ENCODE data around the gene OR13C8. TPM values are rescaled to one million over a fixed set of nuclear protein-coding genes. Genes with fewer than 3 reads are reported as not detected.
"Not testable (repeated sequence)": the region's sequence is repeated elsewhere in the genome, so short reads cannot be mapped to it uniquely, and the experiment has no call there.

OR13C8 gene
- polyA plus RNA-seq, 1 of the 3 experiments (the other 2 are of a cell fraction): not detected

GRCh38 chr9:104604801-104605200 lies 35.8 kb downstream of the OR13C8 start:
- Histone ChIP-seq H3F3A (replicated peaks; ENCODE audit: insufficient read depth) (no peaks in the 10 kb centered on the region), H3K9me3 (no peaks in the 10 kb centered on the region), H3K4me1 (ENCODE audit: control insufficient read depth in 1 of 2, insufficient read depth in 2 of 2, low read depth in 1 of 2, low read length in 1 of 2) (no peaks in the 10 kb centered on the region), H3K9ac (no peak overlapping the region), H3K27me3 (ENCODE audit: insufficient read depth) (no peaks in the 10 kb centered on the region), H2AFZ (ENCODE audit: low read depth) (no peak overlapping the region), H3K79me2 (ENCODE audit: insufficient read depth) (no peaks in the 10 kb centered on the region), H3K4me3 (ENCODE audit: low read depth in 2 of 2, low read length in 1 of 2) (no peak overlapping the region), H3K9me2 (no peaks in the 10 kb centered on the region), H3K4me2 (no peak overlapping the region), H3K36me3 (replicated peaks in 1 of 2; ENCODE audit: control insufficient read depth in 1 of 2, insufficient read depth in 2 of 2, low read length in 1 of 2) (no peaks in the 10 kb centered on the region), H3K27ac (ENCODE audit: low read depth in 2 of 2, low read length in 1 of 2) (no peak overlapping the region), H4K20me1 (ENCODE audit: insufficient read depth) (no peaks in the 10 kb centered on the region)
- POLR2A ChIA-PET: no interaction called here
- no peak for DNase-seq
- 16% methylated on average over 3 of the region's 3 CpGs for WGBS (ENCODE audit: low lambda C conversion rate)
- no peak for TF ChIP-seq TEAD4 (IDR thresholded peaks at IDR 0.05; ENCODE audit: borderline replicate concordance, insufficient read depth)
- no peak for TF ChIP-seq CHD2 (IDR thresholded peaks at IDR 0.05; ENCODE audit: low read length, partially characterized antibody)
- no peak for TF ChIP-seq PBX3 (IDR thresholded peaks at IDR 0.05)
- no peak for TF ChIP-seq FOXM1 (IDR thresholded peaks at IDR 0.05; ENCODE audit: low read depth)
- TF ChIP-seq JUND (IDR thresholded peaks at IDR 0.05): no peak
- no peak for TF ChIP-seq YY1 (IDR thresholded peaks at IDR 0.05; ENCODE audit: low read depth)
- no peak for TF ChIP-seq IRF3 (IDR thresholded peaks at IDR 0.05; ENCODE audit: low read depth, low read length)
- CTCF ChIA-PET: no interaction called here

DNA sequence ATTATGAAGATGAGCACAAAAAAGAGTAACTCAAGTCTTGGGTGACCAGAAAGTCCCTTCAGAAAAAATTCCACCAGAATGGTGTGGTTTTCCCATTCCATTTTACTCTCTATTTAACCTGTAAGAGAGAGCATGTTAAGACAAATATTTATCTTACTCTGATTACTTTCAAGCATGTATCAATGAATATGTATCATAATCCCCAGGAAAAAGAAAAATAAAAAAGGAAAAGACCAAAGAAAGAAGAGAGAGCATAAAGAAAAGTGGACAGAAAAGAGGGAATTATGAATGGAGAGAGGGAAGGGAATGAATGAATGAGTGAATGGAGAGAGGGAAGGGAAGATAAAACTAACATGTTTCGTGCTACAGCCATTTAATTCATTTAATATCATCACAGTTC lies 36.6 kb downstream of the OR13C8 start, which contains the start of gene OR13C2:
Gene OR13C2 (minus strand): TSS at position 101 of the 400 bp plus-strand sequence. CDS start 0 bp downstream, at position 101.
- DNase-seq; H3F3A ChIP-seq (replicated peaks; ENCODE audit: insufficient read depth); H3K4me3 ChIP-seq (ENCODE audit: low read depth in 2 of 2, low read length in 1 of 2); H2AFZ ChIP-seq (ENCODE audit: low read depth); H3K27ac ChIP-seq (ENCODE audit: low read depth in 2 of 2, low read length in 1 of 2); H3K36me3 ChIP-seq (replicated peaks in 1 of 2; ENCODE audit: control insufficient read depth in 1 of 2, insufficient read depth in 2 of 2, low read length in 1 of 2); POLR2A ChIA-PET; H3K4me1 ChIP-seq (ENCODE audit: control insufficient read depth in 1 of 2, insufficient read depth in 2 of 2, low read depth in 1 of 2, low read length in 1 of 2); H3K9ac ChIP-seq; H3K27me3 ChIP-seq (ENCODE audit: insufficient read depth); CTCF ChIA-PET; H3K9me2 ChIP-seq; H3K79me2 ChIP-seq (ENCODE audit: insufficient read depth); H4K20me1 ChIP-seq (ENCODE audit: insufficient read depth); H3K4me2 ChIP-seq; H3K9me3 ChIP-seq: not testable (repeated sequence)
- 3% methylated on average over 1 of the region's 1 CpG for WGBS (ENCODE audit: low lambda C conversion rate)

DNA sequence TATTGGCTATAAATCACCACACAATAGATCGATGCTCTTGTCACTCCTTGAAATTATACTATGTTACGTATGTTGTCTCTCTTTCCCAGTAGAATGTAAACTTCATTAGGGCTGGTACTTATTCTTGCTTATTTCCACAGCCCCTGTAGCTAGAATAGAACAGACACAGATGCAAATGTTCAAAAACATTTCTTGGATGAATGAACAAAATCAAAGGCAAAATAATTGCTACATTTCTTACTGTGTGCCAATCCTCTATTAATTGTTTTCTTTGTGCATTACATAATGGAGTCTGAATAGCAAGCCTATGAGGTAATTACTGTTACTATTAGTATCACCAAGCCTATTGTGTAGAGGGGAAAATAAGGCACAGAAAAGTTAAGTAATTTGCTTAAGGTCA lies 37.2 kb downstream of the OR13C8 start:
- H3K4me2 ChIP-seq: no peak overlapping the region
- H3K4me3 ChIP-seq (ENCODE audit: low read depth in 2 of 2, low read length in 1 of 2): no peak overlapping the region
- H3K9me3 ChIP-seq: no peaks in the 10 kb centered on the region
- ChIA-PET POLR2A (no interaction called here), CTCF (no interaction called here)
- H3K36me3 ChIP-seq (replicated peaks in 1 of 2; ENCODE audit: control insufficient read depth in 1 of 2, insufficient read depth in 2 of 2, low read length in 1 of 2): no peaks in the 10 kb centered on the region
- no peaks in the 10 kb centered on the region for H3K27me3 ChIP-seq (ENCODE audit: insufficient read depth)
- no peaks in the 10 kb centered on the region for H3K79me2 ChIP-seq (ENCODE audit: insufficient read depth)
- H3K4me1 ChIP-seq (ENCODE audit: control insufficient read depth in 1 of 2, insufficient read depth in 2 of 2, low read depth in 1 of 2, low read length in 1 of 2): no peaks in the 10 kb centered on the region
- no peak for DNase-seq
- H3K9ac ChIP-seq: no peak overlapping the region
- no peaks in the 10 kb centered on the region for H3F3A ChIP-seq (replicated peaks; ENCODE audit: insufficient read depth)
- no peak overlapping the region for H3K27ac ChIP-seq (ENCODE audit: low read depth in 2 of 2, low read length in 1 of 2)
- WGBS (ENCODE audit: low lambda C conversion rate): 1% methylated on average over 2 of the region's 2 CpGs
- H3K9me2 ChIP-seq: no peaks in the 10 kb centered on the region
- H4K20me1 ChIP-seq (ENCODE audit: insufficient read depth): no peaks in the 10 kb centered on the region
- H2AFZ ChIP-seq (ENCODE audit: low read depth): no peak overlapping the region
- TF ChIP-seq ELF1 (IDR thresholded peaks at IDR 0.05) (no peak), SMC3 (IDR thresholded peaks at IDR 0.05; ENCODE audit: low read depth, low read length) (no peak), FOXM1 (IDR thresholded peaks at IDR 0.05; ENCODE audit: low read depth) (no peak), RAD21 (IDR thresholded peaks at IDR 0.05; ENCODE audit: low read length) (no peak), MAX (IDR thresholded peaks at IDR 0.05; ENCODE audit: low read depth) (no peak), RCOR1 (IDR thresholded peaks at IDR 0.05; ENCODE audit: low read length) (no peak), MXI1 (IDR thresholded peaks at IDR 0.05; ENCODE audit: low read depth, low read length) (no peak), USF1 (IDR thresholded peaks at IDR 0.05; ENCODE audit: borderline replicate concordance, low read depth) (no peak), NRF1 (IDR thresholded peaks at IDR 0.05; ENCODE audit: low read depth, low read length) (no peak), GATA2 (CRISPR knock-in tag; IDR thresholded peaks at IDR 0.05) (no peak), MEF2A (IDR thresholded peaks at IDR 0.05; ENCODE audit: borderline replicate concordance, low read depth) (no peak)
- TF ChIP-seq, protein P1, sequence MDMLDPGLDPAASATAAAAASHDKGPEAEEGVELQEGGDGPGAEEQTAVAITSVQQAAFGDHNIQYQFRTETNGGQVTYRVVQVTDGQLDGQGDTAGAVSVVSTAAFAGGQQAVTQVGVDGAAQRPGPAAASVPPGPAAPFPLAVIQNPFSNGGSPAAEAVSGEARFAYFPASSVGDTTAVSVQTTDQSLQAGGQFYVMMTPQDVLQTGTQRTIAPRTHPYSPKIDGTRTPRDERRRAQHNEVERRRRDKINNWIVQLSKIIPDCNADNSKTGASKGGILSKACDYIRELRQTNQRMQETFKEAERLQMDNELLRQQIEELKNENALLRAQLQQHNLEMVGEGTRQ (IDR thresholded peaks at IDR 0.05; ENCODE audit: borderline replicate concordance, low read depth, low read length): no peak

Measured in SK-N-SH (cell line).